MM.1S (cell line): ENCODE data around the gene GSTP1.

Experiments
- DNase-seq: peaks from one replicate; pipeline ENCODE4 v3.0.0-alpha.2; 2015
- H2AFZ ChIP-seq: fragments of 300-600 bp; sonication (generic); 2 replicates; pipeline ENCODE4 v1.6.0; 2016; ENCODE audit warnings: antibody characterized with exemption, low read length
- H3F3A ChIP-seq: fragments of 300-600 bp; sonication (generic); 2 replicates; pipeline ENCODE4 v1.6.1; 2016; ENCODE audit warnings: mild to moderate bottlenecking, antibody characterized with exemption, low read length, moderate library complexity, mixed read lengths; ENCODE audit not compliant: insufficient read depth
- H3K27ac ChIP-seq: fragments of 300-600 bp; sonication (generic); 2 replicates; pipeline ENCODE4 v1.5.1; 2016; ENCODE audit warnings: mild to moderate bottlenecking, low read length
- H3K27me3 ChIP-seq: fragments of 300-600 bp; sonication (generic); replicated peaks from 2 replicates; pipeline ENCODE4 v1.6.0; 2016; ENCODE audit warnings: low read length; ENCODE audit not compliant: insufficient read depth
- H3K36me3 ChIP-seq: fragments of 300-600 bp; sonication (generic); replicated peaks from 2 replicates; pipeline ENCODE4 v1.6.1; 2016; ENCODE audit warnings: mild to moderate bottlenecking, low read length, mixed read lengths; ENCODE audit not compliant: insufficient read depth
- H3K4me1 ChIP-seq: fragments of 300-600 bp; sonication (generic); 2 replicates; pipeline ENCODE4 v1.6.1; 2016; ENCODE audit warnings: low read length, mixed read lengths
- H3K4me2 ChIP-seq: fragments of 300-600 bp; sonication (generic); 2 replicates; pipeline ENCODE4 v1.6.0; 2016; ENCODE audit warnings: low read depth, low read length
- H3K4me3 ChIP-seq: fragments of 300-600 bp; sonication (generic); 2 replicates; pipeline ENCODE4 v1.5.1; 2016; ENCODE audit warnings: low read length, mixed read lengths
- H3K79me2 ChIP-seq: fragments of 300-600 bp; sonication (generic); 2 replicates; pipeline ENCODE4 v1.6.1; 2016; ENCODE audit warnings: mixed run types, low read length, mixed read lengths
- H3K9ac ChIP-seq: fragments of 300-600 bp; sonication (generic); 2 replicates; pipeline ENCODE4 v1.6.1; 2016; ENCODE audit warnings: low read length, mixed read lengths
- H3K9me2 ChIP-seq: fragments of 300-600 bp; sonication (generic); replicated peaks from 2 replicates; pipeline ENCODE4 v1.6.1; 2016; ENCODE audit warnings: mild to moderate bottlenecking, low read length, mixed read lengths; ENCODE audit not compliant: insufficient read depth
- H3K9me3 ChIP-seq: fragments of 300-600 bp; sonication (generic); replicated peaks from 2 replicates; pipeline ENCODE4 v1.6.1; 2016; ENCODE audit warnings: mild to moderate bottlenecking, low read length, mixed read lengths; ENCODE audit not compliant: insufficient read depth
- H4K20me1 ChIP-seq: fragments of 300-600 bp; sonication (generic); 2 replicates; pipeline ENCODE4 v1.6.1; 2016; ENCODE audit warnings: mild to moderate bottlenecking, low read length, moderate library complexity, mixed read lengths; ENCODE audit not compliant: insufficient read depth
- CTCF ChIP-seq: fragments of 300-600 bp; sonication (generic); IDR thresholded peaks from 2 replicates; pipeline ENCODE4 v1.5.1; 2016; ENCODE audit warnings: antibody characterized with exemption, low read length, mixed read lengths
- EZH2 ChIP-seq: fragments of 300-600 bp; sonication (generic); optimal IDR thresholded peaks from 2 replicates; pipeline ENCODE3; 2017; ENCODE audit warnings: low read depth, mild to moderate bottlenecking, antibody characterized with exemption, low read length, mixed read lengths
- EZH2phosphoT487 ChIP-seq: fragments of 300-600 bp; sonication (generic); IDR thresholded peaks from 2 replicates; pipeline ENCODE4 v1.6.1; 2018; ENCODE audit warnings: antibody characterized with exemption, low read length

The GSTP1 gene

GRCh38 chr11:67564230-67564629 is 19.4 kb upstream of the GSTP1 start:
- Histone ChIP-seq H3K9ac (no peak overlapping the region), H3K9me3 (no peaks in the 10 kb centered on the region), H3K79me2 (no peaks in the 10 kb centered on the region), H2AFZ (no peak overlapping the region), H3K4me2 (no peak overlapping the region), H3F3A (0 out of 2 replicates have a peak, but pooled peaks cover 4% of the 10 kb centered on the region), H3K27me3 (peaks cover 89% of the 10 kb centered on the region), H4K20me1 (0 out of 2 replicates have a peak, but pooled peaks cover 3% of the 10 kb centered on the region), H3K27ac (no peak overlapping the region), H3K4me1 (no peaks in the 10 kb centered on the region), H3K9me2 (no peaks in the 10 kb centered on the region), H3K36me3 (no peaks in the 10 kb centered on the region), H3K4me3 (no peak overlapping the region)
- TF ChIP-seq EZH2 = no peak
- TF ChIP-seq CTCF = no peak
- TF ChIP-seq EZH2phosphoT487 = no peak
- no peak for DNase-seq

DNA sequence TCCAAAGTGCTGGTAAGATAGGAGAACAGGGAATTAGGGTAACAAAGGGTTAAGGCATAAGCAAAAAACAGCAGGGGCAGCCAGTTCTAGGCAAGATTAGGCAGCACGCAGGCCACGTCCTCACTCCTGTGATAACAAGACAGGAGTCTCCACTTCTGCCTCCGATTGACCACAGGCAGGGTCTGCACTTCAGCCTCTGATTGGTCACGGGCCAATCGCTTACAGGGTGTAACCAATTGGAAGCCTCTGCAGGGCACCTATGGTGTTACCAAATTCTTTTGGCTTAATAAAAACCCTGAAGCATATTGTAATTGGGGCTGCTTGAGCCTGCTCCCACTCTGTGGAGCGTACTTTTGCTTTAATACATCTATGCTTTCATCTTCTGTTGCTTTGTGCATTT is 12.2 kb upstream of the GSTP1 start:
- Histone ChIP-seq H3K79me2 (no peaks in the 10 kb centered on the region), H3K27ac (no peak overlapping the region), H3K4me1 (no peaks in the 10 kb centered on the region), H3F3A (no peaks in the 10 kb centered on the region), H3K4me2 (no peak overlapping the region), H3K36me3 (no peaks in the 10 kb centered on the region), H2AFZ (no peak overlapping the region), H3K9ac (no peak overlapping the region), H3K9me3 (no peaks in the 10 kb centered on the region), H3K27me3 (peaks cover 68% of the 10 kb centered on the region), H4K20me1 (no peaks in the 10 kb centered on the region), H3K9me2 (no peaks in the 10 kb centered on the region), H3K4me3 (no peak overlapping the region)
- TF ChIP-seq EZH2 (no peak), CTCF (no peak)
- no peak for DNase-seq

- H3K4me2 ChIP-seq = no peak overlapping the region
- H3K4me1 ChIP-seq = no peaks in the 10 kb centered on the region
- no peak for DNase-seq
- H3K27ac ChIP-seq = no peak overlapping the region
- H4K20me1 ChIP-seq = no peaks in the 10 kb centered on the region
- no peak overlapping the region for H3K9ac ChIP-seq
- no peaks in the 10 kb centered on the region for H3K79me2 ChIP-seq
- H3K27me3 ChIP-seq = peaks cover 65% of the 10 kb centered on the region
- H3K4me3 ChIP-seq = no peak overlapping the region
- no peaks in the 10 kb centered on the region for H3F3A ChIP-seq
- H3K9me3 ChIP-seq = no peaks in the 10 kb centered on the region
- no peaks in the 10 kb centered on the region for H3K36me3 ChIP-seq
- TF ChIP-seq EZH2phosphoT487 = no peak
- TF ChIP-seq CTCF = no peak
- no peak for TF ChIP-seq EZH2
- no peaks in the 10 kb centered on the region for H3K9me2 ChIP-seq
- no peak overlapping the region for H2AFZ ChIP-seq
Observed at GRCh38 chr11:67572305-67572704, 11.3 kb upstream of the GSTP1 start.
